Measurements from ENCODE around the gene KIRREL2. TPM values are rescaled to one million over a fixed set of nuclear protein-coding genes. Genes with fewer than 3 reads are reported as not detected.

KIRREL2 gene
- 3.3 and 3.5 TPM in 2 replicates for total RNA-seq (ENCODE audit: low replicate concordance)
- long read RNA-seq, result 0 reads

- Mint-ChIP-seq H3K36me3 (no peaks in the 10 kb centered on the region), H3K4me1 (ENCODE audit: unreplicated experiment) (peaks cover 19% of the 10 kb centered on the region), H3K27ac (no peak within 1 kb of the TSS), H3K27me3 (peaks cover 85% of the 10 kb centered on the region), H3K4me3 (peak within 1 kb of the TSS; percentile 80), H3K9me3 (no peaks in the 10 kb centered on the region)
- DNase-seq (ENCODE audit: extremely low spot score, unreplicated experiment), result no peak
- no peak for TF ChIP-seq CTCF (conservative IDR thresholded peaks at IDR 0.05)
These were observed at the start of gene KIRREL2 for GRCh38 chr19:35856546-35857149. Gene KIRREL2 (plus strand): TSS chr19:35856911. CDS start chr19:35857120, 209 bp downstream.

DNA sequence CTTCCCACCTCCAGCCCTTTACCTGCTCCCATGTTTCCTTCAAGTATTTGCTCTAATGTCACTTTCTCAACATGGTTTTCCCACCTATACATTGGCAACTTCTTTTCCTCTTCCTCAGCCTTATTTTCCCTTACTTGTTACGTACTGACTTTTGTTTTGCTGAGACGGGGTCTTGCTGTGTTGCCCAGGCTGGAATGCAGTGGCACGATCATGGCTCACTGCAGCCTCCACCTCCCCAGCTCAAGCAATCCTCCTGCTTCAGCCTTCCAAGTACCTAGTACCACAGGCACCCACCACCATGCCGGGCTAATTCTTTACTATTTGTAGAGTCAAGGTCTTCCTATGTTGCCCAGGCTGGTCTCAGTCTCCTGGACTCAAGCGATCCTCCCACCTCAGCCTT lies 49.1 kb upstream of the KIRREL2 start:
- H3K9me3 Mint-ChIP-seq, result no peaks in the 10 kb centered on the region

DNA sequence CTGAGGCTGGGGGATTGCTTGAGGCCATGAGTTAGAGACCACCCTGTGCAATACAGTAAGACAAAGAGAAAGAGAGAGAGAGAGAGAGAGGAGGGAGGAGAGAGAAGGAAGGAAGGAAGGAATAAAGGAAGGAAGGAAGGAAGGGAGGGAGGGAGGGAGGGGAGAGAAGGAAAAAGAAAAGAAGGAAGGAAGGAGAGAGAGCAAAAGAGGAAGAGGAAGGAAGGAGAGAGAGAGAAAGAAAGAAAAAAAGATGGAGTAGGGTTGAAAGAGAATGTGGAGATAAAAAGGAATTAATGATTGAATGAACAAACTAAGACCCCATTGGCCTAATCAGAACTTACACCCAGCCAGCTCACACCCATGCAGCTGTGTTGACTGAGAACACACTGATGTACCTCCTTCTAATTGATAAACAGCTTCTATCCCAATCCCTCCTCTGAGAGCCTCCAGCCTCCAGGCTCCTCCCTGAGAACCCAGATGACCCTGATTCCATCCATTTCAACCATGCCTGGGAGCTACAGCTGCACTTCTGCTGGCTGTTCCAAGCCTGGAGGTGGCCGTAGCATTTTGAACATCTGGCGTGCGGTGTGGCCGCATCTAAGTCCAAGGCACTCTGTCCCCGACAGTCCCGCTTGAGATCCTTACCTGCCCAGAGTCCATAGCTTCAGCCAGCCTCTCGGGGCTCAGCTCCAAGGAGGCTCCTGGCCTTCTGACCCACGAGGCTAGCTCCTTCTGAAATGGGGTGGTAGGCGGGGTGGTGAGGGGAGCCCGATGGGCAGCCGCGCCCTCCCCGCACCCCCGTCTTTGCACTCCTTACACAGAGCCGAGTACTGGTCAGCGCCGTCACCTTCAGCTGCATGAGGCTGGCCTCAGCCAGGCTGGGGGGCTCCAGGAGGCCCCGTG lies 45.1 kb upstream of the KIRREL2 start:
- no peak for DNase-seq (ENCODE audit: extremely low spot score, unreplicated experiment)
- no peaks in the 10 kb centered on the region for H3K9me3 Mint-ChIP-seq
- TF ChIP-seq CTCF (conservative IDR thresholded peaks at IDR 0.05), result no peak
- H3K4me3 Mint-ChIP-seq, result peak overlapping the region; percentile 62
- no peaks in the 10 kb centered on the region for H3K4me1 Mint-ChIP-seq (ENCODE audit: unreplicated experiment)
- peaks cover 21% of the 10 kb centered on the region for H3K27me3 Mint-ChIP-seq
- no peaks in the 10 kb centered on the region for H3K36me3 Mint-ChIP-seq
- H3K27ac Mint-ChIP-seq, result no peak overlapping the region

More for the DNA sequence above, 49.1 kb upstream of the KIRREL2 start:
- no peak overlapping the region for H3K27ac Mint-ChIP-seq
- no peaks in the 10 kb centered on the region for H3K4me1 Mint-ChIP-seq (ENCODE audit: unreplicated experiment)
- no peak for TF ChIP-seq CTCF (conservative IDR thresholded peaks at IDR 0.05)
- peaks cover 24% of the 10 kb centered on the region for H3K27me3 Mint-ChIP-seq
- no peaks in the 10 kb centered on the region for H3K36me3 Mint-ChIP-seq
- no peak overlapping the region for H3K4me3 Mint-ChIP-seq
- DNase-seq (ENCODE audit: extremely low spot score, unreplicated experiment), result no peak

DNA sequence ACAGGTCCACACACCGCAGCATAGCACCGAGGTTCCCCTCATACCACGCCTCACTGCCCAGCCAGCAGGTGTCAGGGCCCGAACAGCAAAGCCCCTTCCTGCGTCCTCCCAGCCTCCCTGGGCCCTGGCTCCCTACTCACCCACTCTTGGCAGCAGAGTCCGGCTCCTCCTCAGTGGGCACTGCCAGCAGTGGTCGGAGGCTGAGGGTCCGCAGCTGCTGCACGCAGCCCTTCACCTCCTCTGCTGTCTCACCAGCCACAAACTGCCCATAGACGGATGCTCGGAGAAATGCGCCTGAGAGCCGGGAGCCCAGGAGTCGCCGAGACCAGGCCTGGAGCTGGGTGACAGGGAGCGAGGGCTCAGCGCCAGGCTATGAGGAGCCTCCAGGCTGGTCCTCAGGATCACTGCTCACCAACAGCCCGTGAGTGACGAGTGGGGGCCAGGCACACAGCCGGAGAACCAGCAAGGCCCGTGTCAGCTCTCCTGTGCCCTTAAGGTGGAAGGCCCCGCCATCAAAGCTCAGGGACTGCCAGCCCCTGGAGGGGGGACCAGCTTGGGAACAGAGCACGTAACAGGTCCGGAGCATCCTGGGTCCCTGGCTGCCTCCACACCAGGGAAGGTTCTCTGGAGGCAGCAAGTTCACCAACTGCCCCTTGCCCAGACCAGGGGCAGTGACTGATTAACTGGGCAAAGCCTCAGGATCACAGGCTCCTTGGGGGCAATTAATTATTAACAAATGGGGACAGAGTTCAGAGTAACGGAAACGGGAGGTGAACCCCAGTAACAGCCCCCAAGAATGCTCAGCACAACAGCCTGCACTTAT lies 44.3 kb upstream of the KIRREL2 start, which contains the start of gene PRODH2:
TSS of gene PRODH2 (minus strand) at position 626 of the 823 bp plus-strand sequence. CDS start at position 586, 40 bp downstream.
- no peaks in the 10 kb centered on the region for H3K9me3 Mint-ChIP-seq
- H3K4me1 Mint-ChIP-seq (ENCODE audit: unreplicated experiment), result no peaks in the 10 kb centered on the region
- no peak for DNase-seq (ENCODE audit: extremely low spot score, unreplicated experiment)
- no peaks in the 10 kb centered on the region for H3K36me3 Mint-ChIP-seq
- no peak for TF ChIP-seq CTCF (conservative IDR thresholded peaks at IDR 0.05)
- no peak within 1 kb of the TSS for H3K27ac Mint-ChIP-seq
- peak within 1 kb of the TSS; percentile 62 for H3K4me3 Mint-ChIP-seq
- H3K27me3 Mint-ChIP-seq, result peaks cover 21% of the 10 kb centered on the region

Data from type B pancreatic cell (in vitro differentiated cells).